Hematopoietic multipotent progenitor cell treated with erythropoietin and hydrocortisone succinate and interleukin-3 and kit ligand, for 17 days (in vitro differentiated cells): ENCODE data around the gene MROH2A.

Experiments
- DNase-seq: peaks from one replicate; pipeline ENCODE4 v3.0.0-alpha.2; 2015; ENCODE audit warnings: low spot score

Gene MROH2A

DNA sequence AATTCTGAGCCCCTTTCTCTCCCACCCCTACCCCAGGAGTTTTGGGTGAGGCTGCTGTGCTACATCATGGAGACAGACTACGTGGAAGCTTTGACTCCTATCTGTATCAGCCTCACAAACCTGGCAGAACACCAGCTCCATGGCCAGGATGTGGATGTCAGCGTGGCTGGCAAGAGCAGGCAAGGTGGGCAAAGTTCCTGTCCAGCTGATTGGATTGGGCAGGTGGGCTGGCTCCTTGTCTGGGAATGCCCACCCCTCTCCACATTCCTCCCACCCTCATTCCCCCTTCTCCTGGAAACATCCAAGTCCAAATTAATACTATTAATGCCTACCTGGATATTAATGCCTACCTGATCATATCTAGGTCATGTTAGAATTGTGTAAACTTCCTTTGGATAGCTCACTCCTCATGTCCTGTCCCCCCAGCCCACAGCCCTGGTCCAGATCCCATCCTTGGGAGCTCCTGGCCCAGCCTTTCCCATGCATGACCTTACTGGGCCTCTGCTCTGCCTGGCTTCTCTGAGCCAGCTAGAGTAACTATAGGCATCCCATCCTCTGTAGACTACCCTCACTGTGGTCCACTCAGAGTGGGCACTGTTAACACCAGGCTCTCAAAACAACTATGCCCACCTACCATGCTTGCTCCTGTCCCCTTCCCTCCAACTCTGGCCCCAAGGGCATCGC is 24.1 kb downstream of the MROH2A start:
- DNase-seq, result no peak

DNA sequence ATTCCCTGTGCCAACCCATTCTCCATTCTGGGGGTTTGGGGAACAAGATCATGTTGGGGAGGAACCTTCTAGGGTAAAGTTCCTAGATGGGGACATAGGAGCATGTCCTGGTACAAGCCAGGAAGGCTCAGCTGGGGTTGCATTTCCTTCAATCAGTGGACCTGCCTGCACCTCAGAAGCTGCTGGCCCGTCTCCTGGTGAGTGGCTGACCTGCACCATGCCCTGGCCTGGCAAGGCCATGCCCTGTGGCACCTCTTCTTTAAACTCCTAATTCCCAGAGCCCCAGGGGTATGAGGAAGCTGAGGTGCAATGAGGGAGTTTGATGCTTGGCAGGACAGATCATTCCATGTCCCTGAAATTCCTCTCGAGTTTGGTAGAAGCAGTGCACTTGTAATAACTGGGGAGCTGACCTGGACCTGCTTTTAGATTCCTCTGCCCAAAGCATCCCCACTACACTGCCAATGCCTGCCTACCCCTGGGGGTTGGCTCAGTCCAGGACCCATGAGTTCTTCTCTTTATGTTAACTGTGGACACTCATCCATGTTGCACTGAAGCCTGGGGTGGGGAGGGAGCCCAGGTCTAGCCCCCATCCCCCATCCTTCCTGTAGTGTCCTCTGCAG is 25.3 kb downstream of the MROH2A start:
- DNase-seq, result no peak

DNA sequence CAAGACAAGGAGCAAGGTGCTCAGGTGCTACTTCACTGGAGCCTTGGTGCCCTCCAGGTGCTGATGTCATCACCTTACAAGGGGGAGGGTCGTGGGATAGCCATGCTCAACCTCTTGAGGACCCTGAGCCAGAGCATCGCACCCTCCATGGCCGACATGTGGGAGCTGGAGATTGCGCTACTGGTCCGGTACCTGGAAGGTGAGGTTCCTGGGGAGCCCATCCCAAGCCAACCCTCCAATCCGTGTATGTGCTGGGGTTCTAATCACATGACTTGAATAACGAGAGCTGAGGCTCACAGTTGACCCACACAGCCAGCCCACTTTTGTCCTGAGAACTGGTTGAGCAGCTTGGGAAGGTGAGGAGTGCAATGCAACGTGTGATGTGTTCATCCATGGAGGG is 25.9 kb downstream of the MROH2A start:
- DNase-seq, result no peak

DNA sequence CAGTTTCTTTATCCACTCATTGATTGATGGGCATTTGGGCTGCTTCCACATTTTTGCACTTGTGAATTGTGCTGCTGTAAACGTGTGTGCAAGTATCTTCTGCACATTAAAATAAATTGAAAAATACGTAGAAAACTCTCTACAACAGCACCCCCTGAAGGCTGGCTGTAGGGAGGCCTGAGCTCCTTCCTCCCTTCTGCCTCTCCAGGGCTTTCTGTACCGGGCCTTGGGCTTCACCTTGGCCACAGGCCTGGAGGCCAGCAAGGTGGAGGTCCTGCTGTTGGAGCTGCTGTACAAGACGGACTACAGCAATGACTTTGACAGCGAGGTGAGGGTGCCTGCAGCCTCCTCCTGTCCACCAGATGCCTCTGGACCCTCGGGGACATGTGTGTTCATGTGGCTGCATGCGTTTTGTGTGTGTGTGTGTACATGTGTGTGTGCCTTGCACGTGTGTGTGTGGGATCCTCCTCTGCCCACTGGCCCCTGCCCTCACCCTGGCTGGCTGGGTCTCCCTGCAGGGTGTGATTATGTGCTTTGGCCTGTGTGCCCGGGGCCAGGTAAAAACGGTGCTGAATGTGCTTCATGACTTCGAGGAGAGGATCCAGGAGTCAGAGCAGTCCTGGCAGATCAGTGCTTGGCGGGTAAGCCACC is 29.2 kb downstream of the MROH2A start:
- no peak for DNase-seq

DNA sequence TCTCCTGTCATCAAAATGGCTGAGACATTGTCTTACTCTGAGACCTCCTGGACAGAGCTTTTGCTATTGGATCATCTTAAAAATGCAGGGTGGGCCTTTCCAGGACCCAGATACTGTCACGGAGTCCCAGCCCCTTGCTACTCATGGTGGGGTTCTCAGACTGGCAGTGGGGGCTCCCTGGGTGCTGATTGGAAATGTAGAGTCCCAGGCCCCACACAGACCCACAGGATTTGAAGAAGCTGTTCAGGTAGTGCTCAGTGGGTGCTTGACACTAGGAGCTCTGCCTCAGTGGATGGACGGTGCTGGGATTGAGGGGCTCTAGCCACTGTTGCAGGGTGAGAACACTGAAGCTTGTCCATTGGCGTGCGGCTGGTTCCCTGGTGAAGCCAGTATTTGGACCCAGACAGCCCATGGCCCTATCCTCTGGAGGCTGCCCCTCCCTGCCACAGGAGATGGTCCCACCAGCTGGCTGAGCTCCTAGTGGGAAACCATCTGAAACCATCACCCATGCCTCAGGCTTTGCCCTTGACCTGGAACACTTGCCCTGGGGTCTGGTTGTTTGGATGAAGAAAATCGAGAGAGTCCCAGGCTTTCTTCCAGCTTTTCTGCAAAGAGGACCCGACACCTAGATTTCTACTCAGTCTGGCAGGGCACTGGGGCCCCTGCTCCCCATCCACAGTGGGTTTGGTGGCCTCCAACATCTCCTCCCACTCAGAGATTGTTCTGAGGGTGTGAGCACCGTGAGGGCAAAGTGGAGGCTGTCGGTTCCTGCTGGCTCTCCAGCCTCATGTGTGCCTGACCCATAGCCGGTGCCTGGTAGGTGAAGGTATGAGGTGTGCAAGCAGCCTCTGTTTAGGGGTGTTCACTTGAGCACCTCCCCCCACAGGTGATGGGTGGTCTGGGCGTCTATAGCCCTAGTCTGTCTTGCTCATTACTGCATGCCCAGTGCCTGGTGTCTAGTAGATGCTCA is 30.1 kb downstream of the MROH2A start:
- DNase-seq, result no peak

DNA sequence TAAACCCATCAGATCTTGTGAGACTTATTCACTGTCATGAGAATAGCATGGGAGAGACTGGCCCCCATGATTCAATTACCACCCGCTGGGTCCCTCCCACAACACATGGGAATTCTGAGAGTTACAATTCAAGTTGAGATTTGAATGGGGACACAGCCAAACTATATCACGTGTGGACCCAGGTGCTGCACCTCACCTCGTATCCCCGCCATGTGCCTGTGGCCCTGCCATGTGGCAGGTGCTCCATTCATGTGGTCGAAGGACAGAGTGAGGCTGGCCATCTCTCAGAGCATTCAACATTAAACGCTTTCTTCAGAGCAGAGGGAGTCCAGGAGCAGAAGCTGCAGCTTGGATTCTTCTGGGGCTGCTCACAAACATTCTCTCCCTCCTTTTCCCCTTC is 32.3 kb downstream of the MROH2A start:
- DNase-seq, result no peak

DNA sequence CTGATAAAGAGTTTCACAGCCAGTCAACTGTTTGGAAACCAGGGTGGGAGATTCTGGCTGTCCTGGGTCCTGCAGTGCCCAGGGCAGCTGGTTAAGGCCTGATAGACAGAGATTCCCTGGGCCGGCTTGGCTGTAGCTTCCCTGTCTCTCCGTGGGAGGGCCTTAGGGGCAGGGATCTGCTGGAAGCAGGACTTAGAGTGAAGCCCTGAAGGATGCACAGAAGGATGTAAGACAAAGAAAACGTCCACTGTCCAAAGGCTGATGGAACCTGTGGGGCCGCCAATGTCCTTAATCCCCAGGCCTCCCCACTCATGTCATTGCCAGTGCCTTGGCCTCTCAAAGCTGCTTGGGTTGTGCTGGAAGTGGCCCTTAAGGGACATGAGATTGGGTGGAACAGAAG is 33.0 kb downstream of the MROH2A start:
- no peak for DNase-seq

DNA sequence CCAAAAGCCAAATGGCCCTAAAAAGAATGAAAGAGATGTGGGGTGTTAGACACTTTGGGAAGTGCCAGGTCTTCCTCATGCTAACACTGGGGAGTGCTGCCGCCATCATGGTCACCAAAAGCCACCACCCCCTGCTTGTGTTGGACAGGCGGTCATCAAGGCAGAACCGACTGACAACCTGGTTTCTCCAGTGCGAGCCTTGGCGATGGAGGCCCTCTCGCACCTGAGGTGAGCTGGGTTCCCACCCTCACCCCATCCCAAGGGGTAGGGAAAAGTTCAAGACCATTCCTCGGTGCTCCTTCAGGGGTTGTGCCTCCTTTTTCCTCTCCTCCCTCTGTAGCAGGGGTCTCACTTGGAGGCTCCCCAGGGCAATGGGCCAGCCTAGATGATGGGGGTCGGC is 33.6 kb downstream of the MROH2A start:
- DNase-seq, result no peak

DNA sequence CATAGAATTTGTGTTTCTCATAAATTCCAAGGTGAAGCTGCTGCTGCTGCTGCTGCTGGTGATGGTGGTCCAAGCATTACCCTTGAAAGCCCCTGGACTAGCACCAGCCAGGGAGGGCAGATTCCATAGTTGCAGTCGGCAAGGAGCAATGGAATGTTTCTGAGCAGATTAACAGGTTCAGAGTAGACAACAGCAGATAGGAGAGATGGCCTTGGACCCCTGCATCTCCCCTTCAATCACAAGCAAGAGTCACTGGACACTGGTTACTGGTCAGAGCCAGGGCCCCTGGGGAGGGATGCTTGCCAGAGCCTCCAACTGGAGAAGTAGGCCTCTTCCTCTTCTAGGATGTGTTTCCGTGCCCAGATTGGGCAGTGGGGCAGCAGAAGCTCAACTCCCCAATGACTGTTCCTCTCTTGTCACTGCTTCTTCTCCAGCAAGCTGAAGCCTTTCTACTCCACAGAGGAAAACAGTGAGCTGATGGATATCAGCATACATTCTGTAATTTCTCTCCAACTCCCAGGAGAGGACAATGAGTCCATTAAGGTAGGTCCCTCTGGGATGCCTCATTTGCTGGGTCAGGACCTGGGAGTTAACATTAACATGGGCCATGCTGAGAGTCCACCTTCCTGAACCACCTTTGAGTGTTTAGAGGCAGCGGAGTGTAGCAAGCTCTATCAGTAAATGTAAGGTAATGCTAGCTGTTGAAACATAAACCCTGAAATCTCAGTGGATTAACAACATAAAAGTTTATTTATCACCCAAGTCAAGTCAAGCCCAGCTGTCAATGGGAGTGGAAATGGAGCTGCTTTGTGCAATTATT is 35.3 kb downstream of the MROH2A start:
- DNase-seq, result no peak

DNA sequence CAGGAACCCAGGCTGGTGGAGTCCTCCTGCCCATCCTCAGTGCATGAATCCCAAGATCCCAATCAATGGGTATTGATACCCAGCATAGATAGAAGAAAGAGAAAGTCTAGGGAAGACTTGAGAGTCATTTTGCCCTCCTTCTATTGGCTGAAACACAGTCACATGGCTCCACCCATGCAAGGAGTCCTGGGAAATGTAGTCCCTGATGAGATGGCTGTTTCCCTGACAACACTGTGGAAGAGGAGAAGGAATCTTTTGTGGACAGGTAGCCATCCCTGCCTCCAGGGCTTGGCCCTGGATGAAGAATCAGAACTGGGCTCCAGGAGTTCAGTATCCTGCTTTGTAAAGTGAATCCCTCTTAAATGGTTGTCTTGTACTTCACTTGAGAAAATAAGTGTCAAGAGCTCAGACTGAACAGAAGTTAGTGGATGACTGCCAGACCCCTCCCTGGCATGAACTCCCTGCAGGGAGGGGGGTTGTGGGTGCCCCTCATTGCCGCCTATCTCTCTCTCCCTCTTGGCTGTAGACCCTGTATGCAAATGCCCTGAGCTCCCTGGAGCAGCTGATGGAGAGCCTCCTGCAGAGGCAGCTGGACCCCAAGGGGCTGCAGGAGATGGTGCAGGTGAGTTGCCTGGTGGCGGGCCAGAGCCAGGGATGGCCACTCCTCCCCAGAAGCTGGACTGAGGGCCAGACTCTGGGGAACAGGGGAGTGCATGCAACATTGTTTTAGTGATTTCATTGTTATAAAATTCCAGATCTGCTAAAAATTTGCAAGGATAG is 36.1 kb downstream of the MROH2A start:
- DNase-seq, result no peak

DNA sequence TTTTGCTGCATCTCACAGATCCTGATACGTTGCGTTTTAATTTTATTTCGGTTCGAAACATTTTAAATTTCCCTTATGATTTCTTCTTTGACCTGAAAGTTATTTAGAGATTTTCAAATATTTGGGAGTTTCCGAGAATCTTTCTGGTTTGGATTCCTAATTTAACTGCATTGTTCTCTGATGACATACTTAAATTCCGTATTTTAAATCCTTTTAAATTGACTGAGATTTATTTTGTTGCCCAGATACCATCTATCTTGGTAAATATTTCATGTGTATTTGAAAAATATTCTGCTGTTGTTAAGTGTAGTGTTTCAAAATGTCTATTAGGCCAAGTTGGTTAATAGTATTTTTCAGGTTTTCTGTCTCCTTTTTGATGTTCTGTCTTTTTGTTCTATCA is 37.7 kb downstream of the MROH2A start:
- no peak for DNase-seq

DNA sequence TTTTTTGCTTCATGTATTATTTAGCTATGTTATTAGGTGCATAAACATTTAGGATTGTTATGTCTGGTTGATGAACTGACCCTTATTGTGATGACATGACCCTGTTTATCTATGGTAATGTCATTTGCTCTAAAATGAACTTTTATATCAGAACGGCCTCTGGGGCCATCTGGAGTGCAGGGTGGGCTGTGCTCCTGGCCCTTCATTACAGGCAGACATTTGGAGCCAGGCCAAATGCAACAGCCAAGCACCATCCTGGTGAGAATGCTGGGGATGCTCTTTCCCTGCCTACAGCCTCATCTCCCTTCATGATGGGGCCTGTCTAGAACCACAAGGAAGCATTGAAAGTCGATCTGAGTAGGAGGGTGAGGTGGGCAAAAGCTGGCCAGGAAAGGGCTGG is 38.2 kb downstream of the MROH2A start:
- no peak for DNase-seq

DNA sequence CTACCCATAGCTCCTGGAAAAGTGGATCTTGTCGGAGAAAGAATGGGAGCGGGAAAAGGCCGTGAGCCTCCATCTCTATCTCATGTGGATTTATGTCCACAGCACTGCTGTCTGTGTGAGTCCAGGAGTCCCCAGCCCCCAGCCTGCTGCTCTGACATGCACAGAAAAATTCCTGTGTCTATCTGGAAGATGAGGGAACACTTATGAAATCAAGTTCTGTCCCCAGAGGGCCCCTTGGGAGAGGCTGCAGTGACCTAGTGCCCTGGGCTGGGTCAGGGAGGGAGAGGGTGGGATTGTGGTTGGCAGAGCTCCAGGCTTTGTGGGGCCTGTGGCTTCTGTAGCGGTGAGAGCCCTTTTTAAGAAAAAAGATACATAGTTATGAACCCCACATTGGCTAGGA is 38.6 kb downstream of the MROH2A start:
- no peak for DNase-seq

DNA sequence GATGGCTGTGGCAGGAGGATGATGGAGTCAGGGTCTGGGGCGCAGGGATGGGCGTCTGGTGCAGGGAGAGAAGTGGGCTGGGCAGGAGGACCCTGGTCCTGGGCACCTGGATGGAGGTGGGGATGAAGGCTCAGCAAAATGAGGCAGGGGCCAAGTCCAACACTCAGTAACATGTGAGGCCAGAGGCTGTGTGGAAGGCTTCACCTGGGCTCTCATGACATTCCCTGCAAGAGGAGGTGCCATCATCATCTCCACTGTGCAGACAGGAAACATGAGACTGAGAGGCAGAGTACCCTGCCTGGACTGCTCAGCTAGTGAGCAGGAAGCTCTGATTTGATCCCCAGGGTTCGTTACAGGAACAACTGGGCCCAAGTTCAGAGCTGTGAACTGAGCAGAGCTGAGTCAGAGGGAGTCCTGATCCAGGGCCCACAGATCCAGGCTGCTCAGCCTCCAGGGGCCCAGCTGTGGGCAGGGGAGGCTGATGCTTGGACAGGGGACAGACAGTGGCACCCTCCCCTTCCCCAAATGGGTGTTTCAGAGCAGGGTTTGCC is 39.3 kb downstream of the MROH2A start:
- no peak for DNase-seq

DNA sequence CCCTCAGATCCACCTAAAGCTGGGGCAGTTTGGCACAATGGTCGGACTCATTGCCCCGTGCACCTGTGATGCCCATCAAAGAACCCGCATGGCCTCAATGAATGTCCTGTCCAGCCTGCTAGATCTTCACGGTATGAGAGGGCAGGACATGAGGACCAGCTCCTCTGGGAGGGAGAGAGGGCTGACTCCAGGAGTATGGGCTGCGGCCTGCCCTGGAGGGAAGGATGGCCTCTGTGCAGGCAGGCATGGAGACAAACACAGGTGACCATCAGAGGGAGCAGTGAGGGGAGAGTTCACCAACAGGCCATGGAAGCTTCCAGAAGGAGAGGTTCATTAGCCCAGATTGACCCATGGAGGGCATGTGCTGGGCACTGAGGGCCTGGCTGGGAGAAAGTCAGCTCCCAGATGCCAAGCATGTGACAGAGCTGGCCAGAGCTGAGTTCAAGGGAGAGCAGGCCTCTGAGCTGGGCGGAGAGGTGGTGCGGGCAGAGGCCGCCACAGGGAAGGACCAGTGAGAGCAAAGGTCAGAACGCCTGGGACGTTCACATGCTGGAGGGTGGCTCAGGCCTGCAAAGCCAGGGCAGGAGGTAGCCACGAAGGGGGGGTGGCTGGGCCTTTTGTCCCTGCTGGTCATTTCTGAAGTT is 40.0 kb downstream of the MROH2A start:
- no peak for DNase-seq

DNA sequence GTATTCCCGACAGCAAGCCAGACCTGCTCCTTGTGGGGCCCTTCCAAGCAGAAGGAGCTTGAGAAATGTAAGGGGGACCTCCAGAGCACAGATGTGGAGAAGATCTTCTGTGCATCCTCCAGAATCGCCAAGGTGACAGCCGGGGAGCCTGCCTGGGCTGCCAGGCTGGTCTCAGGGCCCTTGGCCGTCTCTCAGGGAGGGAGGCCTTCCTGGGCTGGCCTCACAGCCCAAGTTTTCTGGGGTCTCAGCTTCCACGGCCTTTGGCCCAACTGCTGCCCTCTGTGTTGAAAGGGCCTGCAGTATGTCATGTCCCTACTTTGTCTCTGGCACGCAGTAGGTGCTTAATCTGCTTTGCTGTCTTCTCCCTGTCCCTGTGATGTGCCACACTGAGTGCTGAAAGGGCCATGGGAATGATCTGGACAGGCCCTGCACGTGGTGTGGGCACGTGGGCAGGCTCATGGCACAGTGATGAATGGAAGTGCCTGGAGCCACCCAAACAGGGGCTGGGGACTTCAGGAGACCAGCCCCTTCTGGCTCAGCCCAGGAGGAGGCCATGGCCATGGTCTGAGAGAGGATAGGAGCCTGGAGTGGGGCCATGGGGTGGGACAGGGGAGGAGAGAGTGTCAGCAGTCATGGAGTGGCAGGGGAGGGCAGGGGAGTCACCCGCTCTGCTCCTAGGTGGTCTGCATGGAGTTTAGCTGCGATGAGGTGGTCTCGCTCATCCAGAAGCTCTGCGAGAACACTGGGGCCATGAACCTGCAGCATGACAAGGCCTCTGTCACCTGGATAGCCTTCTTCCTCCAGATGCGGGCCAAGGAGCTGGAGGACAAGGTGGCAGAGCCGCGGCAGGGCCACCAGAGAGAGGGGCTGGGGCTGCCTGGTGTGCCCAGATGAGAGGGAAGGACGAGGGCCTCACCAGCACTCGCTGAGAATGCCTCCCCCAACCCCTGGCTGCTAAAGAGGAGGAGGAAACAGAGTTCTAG is 40.8 kb downstream of the MROH2A start:
- no peak for DNase-seq

DNA sequence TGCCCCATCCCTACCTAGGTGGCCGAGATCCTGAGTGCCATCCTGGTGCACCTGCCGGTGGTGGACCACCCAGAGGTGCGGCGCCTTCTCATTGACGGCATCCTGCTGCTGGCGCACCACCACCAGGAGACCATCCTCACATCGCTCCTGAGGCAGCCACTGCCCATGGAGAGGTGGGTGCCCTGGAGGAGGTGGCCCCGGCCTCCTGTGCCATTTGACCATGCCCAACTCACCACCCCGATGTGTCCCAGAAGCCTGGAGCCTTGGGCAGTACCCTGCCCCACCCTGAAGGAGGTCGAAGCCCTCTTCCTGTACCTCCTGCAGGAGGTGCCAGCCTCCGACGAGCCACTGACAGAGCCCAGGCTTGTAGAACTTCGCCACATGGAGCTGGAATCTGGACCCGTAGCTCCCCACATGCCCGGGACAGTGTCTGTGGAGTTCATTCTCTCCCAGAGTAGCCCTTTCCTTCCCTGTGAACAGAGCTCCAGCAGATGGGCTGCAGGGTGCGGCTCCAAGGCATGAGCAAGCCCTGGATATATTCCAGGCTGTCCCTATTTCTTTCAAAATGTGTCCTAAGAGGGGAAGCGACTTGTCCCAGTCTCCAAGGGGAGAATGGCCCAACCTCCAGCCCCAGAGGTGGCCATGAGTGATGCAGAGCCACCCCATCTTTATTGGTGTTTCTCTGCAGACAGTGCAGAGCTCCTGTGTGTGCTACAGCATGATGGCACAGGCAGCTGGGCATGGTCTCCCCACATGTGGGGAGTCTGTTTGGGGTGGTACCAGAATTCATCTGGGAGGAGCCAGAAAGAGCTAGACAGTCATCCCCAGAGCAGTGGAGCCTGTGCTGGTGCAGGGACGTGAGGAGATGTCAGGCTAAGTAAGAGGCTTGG is 42.0 kb downstream of the MROH2A start:
- DNase-seq, result no peak

DNA sequence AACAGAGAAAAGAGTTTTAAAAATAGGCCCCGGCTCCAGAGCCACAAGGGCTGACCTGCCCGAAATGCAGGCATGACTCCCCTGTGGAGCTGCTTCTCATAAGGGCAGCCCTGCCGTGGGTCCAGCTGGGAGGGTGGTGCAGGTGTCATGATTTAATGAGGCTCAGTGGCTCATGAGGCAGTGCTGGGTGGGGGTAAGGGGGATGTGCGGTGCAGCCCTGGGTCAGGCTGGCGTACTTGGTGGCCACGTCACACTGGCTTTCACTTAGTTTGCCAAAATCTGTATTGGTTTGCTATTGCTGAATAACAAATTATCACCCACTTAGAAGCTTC is 42.6 kb downstream of the MROH2A start:
- DNase-seq, result no peak
